Loucy (cell line): ENCODE measurements around the gene TRAPPC2L.

Experiments used
- CTCF ChIP-seq: fragments of 200-600 bp; sonication (generic); conservative IDR thresholded peaks from 2 replicates; pipeline ENCODE4 v1.5.1; 2014; ENCODE audit warnings: mild to moderate bottlenecking, antibody characterized with exemption, low read length
- EZH2phosphoT487 ChIP-seq: fragments of 200-600 bp; IDR thresholded peaks from 2 replicates; pipeline ENCODE4 v1.6.1; 2018; ENCODE audit warnings: antibody characterized with exemption, mild to moderate bottlenecking, moderate library complexity, borderline replicate concordance

- no peak for TF ChIP-seq CTCF
- TF ChIP-seq EZH2phosphoT487, result no peak
Measured at GRCh38 chr16:88894681-88895300, 37.9 kb downstream of the TRAPPC2L start.
